Activated effector memory CD4-positive, alpha-beta T cell treated with Interleukin-2 at 50 U/mL for 16 hours (primary cell): Measurements from ENCODE around the gene CYB5R4.

ENCODE experiments used
- DNase-seq: peaks from one replicate; pipeline ENCODE4 v3.0.0-alpha.2; 2020

The CYB5R4 gene

GRCh38 chr6:83859410-83860358 is at the start of gene CYB5R4:
CYB5R4 (plus strand) TSS chr6:83859689; CDS start chr6:83859783, 94 bp downstream.
- peak; percentile 92 for DNase-seq

- DNase-seq, result no peak
These were observed 46.9 kb upstream of the CYB5R4 start for GRCh38 chr6:83812595-83812994.

GRCh38 chr6:83815631-83816272 is 43.7 kb upstream of the CYB5R4 start:
- DNase-seq, result no peak

DNA sequence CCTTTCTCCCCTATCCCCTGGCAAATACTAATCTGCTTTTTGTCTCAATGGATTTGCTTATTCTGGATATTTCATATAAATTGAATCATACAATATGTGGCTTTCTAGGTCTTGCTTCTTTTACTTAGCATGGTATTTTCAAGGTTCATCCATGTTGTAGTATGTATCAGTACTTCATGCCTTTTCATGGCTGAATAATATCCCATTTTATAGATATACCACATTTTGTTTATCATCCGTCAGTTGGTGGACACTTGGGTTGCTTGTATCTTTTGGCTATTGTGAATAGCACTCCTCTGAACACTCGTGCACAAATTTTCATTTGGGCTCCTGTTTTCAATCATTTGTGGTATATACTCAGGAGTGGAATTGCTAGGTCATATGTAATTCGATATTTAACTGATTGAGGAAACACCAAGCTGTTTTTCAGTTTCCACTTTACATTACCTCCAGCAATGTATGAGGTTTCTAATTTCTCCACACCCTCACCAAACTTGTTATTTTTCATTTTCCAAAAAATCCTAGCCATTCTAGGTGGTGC is 36.8 kb upstream of the CYB5R4 start:
- DNase-seq, result no peak

DNA sequence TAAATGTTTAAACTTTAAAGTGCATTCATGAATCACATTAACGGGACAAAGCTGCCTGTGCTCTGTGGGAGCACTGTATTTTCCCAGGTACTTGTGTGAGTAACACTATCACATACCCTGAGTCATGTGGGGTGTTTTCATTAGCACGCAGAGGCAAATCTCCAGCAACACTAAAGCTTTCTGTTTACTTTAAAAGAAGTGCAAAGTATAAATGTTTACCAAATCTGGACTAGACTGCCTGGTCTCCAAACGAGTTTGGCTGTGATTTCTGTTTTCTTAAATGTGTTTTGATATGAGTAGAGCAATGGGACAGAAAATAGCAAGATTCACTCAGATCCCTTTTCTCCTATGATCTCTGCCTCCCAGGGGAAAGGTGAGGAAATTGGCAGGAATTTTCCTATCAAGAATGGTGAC is 35.1 kb upstream of the CYB5R4 start:
- DNase-seq, result no peak

DNA sequence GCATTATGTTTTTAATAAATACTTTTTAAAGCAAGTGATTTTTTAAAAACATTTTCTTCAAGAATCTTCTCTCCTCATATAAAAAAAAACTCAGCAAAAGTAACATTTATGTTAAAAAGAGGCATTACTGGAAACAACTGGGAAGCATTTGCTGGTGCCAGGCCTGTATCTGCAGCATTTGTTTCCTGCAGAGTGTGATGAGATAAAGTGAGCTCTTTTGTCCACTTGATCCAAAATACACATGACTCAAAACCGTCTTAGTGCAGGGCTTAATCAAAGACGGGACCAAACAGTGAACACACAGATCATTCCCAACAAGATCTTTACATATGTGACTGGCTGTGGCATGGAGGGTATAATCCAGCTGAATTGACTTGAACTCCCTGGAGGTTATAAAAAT is 34.7 kb upstream of the CYB5R4 start:
- no peak for DNase-seq

DNA sequence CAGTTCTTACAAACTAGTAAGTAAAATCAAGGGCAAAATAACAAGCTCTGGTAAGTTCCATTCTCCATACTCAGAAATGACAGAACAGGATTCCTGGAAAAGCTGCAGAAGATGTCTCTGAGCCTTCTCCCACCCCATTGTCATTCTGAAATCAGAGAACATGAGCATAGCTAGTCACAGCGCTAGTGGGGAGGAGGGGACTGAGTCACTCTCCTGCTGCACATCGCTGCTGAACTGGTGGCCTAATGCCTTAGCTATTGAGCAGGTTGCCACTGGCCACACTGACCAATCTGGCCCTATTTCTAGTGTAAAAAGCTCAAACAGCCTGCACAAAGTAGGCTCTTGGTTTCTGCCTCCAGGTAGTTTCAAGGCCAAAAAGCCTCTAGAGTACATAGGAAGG is 32.4 kb upstream of the CYB5R4 start:
- DNase-seq, result no peak

DNA sequence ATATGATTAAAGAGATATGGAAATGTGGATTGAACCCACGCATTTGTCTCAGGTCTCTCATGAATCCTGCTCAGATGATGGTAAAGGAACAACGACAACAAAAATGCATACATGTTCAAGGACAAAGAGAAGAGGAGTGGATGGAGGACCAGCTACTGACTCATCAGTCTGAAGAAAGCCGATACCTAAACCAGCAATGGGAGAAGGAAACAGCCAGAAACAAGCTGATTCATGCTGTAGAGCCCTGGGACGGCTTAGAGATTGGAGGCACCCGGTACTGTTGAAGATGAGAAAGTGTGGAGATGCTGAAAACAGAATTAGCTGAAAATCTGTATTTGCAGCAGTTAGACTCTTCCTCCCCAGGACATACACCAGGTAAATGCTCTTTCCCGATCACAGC is 20.8 kb upstream of the CYB5R4 start:
- DNase-seq, result no peak

DNA sequence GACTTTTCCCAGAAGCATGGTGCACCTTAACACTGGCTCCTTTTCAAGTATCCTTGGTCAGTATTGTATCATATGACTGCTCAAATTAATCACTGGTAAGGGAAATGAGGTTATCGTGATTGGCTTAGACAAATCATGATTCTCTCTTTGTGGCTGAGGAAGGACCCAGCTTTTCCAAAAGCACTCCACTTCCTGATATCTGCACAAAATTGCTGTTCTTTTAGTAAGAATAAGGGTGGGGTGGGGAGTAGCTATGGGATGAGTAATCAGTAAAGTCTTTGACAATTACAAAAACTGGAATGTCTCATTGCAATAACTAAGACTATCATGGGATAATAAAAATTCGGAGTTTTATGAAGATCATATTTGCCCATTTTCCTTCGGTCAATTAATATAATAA is 15.3 kb upstream of the CYB5R4 start:
- DNase-seq, result no peak

- no peak for DNase-seq
These were observed 13.2 kb upstream of the CYB5R4 start for GRCh38 chr6:83846291-83846690.

GRCh38 chr6:83847179-83847578 is 12.3 kb upstream of the CYB5R4 start:
- no peak for DNase-seq

- DNase-seq, result no peak
These were observed 10.4 kb upstream of the CYB5R4 start for GRCh38 chr6:83849127-83849526.

DNA sequence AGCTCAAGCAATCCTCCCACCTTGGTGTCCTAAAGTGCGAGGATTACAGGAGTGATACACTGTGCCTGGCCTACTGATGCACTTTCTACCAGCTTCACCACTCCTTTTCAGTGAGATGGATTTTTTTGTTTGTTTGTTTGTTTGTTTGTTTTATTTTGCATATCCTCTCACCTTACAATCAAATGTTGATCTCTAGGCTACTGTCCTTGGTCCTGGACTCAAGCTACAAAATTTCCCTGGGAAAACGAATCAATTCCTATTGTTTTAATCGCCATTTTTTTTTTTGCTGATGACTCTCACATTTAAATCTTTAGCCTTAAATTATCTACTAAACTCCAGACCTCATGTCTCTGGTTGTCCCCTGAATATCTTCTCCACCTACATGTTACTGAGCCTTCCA is 9.9 kb upstream of the CYB5R4 start:
- no peak for DNase-seq

- no peak for DNase-seq
These were observed 6.8 kb upstream of the CYB5R4 start for GRCh38 chr6:83852528-83853177.

GRCh38 chr6:83853178-83854000 is 6.1 kb upstream of the CYB5R4 start, which contains the start of gene RIPPLY2:
RIPPLY2 (plus strand) TSS chr6:83853360; CDS start chr6:83853417, 57 bp downstream.
- DNase-seq, result no peak

- no peak for DNase-seq
These were observed 5.4 kb upstream of the CYB5R4 start for GRCh38 chr6:83854001-83854501.

DNA sequence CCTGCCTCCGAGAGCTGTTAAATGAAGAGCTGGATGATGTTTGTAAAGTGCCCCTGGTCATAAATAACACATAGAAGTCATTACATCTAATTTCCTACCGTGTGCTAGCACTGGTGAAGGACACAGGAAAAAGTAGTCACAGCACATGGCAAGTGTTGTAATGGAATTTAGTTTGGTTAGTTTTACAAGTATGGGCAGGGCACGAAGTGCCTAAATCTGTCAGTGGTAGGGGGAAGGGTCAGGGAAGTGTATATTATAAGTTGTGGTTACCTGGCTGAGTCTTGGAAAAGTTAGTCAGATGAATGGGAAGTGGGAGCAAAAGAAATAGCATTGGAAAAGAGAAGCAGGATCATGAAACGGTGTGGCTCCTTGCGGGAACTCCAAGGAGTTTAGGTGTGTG is 4.7 kb upstream of the CYB5R4 start:
- no peak for DNase-seq

DNA sequence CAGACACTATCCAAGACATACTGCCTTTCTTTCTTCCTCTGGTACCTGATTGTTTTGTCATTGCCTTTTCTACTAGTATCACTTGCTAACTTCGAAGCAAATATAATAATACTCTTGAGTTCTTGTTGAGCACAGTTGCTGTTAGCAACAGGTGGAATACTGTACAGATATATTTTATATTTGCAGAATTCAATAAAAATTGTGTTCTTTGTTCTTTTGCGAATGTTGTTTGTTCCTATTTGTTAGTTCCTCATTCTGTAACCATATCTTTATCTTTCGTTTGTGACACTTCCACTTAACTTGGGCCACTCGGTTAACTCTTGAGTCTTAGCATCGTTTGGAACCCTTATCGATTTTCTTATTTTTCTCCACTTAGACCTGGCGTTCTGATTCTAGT is 868 bp downstream of the CYB5R4 start:
- no peak for DNase-seq

DNA sequence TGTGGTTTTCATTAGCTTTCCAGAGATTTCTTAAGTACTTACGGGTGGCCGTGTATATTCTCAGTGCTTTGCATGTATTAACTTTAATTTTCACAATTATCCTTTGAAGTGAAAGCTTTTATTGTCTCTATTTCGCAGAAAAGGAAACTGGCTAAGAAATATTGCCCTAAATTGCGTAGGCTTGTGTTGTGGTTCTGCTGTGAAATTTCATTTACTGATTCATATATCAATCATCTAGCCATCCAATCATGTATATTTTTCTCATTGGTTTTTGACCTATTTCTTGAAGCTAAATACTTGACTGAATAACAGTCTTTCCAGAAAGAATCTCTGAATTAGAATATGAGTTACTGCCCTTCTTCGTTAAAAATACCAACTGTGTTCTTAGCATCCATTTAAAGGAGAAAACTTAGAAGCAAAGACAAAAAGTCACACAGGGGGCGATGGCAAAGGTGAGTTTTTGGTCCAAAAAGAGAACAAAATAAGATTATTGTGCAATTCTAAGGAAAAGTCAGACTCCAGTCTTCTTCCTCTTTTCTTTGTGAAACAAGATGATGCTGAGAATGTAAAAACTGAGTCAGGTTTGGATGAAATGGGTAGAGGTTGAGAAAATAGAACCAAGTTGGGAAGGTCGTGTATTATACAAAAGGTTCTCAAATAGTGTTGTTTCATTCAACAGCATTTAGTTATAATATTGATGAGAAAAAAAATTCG is 1.4 kb downstream of the CYB5R4 start:
- no peak for DNase-seq

DNA sequence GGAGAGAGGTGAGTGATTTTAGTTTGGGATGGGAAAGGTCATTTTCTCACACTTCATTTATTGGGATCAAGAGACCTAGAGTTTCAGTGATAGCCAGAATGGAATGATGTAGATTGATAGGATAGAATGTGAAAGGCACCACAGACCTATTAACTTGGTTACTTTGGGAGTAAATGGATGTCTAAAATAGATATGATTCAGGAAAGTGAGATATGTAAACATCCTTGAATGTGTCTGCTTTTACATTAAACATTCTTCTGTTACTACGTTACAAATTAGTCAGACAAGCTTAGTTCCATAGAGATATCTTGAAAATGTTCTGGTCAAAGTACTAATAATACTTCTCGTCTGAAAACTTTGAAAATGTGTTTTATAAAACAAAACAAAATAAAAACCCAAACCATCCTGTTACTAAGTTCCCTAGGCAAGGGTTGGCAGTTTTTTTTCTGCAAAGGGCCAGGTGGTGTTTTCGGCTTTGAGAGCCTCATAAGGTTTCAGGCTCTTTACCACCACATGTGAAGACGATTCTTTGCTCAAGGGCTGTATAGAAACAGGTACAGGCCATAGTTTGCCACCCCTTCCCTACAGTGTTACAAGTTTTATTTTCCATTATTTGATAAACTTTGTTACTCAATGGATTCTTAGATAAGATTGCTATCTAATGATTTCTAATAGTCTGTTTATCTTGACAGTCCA is 3.4 kb downstream of the CYB5R4 start:
- DNase-seq, result no peak

GRCh38 chr6:83867043-83867442 is 7.6 kb downstream of the CYB5R4 start:
- no peak for DNase-seq
